BLaER1 (cell line): ENCODE data around the gene KRT1.

Source experiments
- H3K27ac ChIP-seq: shearing (Covaris generic); formaldehyde crosslinking; 2 replicates; pipeline ENCODE4 v1.8.1; 2022
- H3K27me3 ChIP-seq: shearing (Covaris generic); formaldehyde crosslinking; 2 replicates; pipeline ENCODE4 v1.8.1; 2022
- H3K36me3 ChIP-seq: shearing (Covaris generic); formaldehyde crosslinking; 2 replicates; pipeline ENCODE4 v1.8.1; 2022
- H3K4me1 ChIP-seq: shearing (Covaris generic); formaldehyde crosslinking; 2 replicates; pipeline ENCODE4 v1.8.1; 2022
- H3K4me2 ChIP-seq: shearing (Covaris generic); formaldehyde crosslinking; 2 replicates; pipeline ENCODE4 v1.8.1; 2022
- H3K4me3 ChIP-seq: shearing (Covaris generic); formaldehyde crosslinking; 2 replicates; pipeline ENCODE4 v1.8.1; 2022
- H3K9ac ChIP-seq: shearing (Covaris generic); formaldehyde crosslinking; 2 replicates; pipeline ENCODE4 v1.8.1; 2022
- H3K9me3 ChIP-seq: shearing (Covaris generic); formaldehyde crosslinking; 2 replicates; pipeline ENCODE4 v1.8.1; 2022
- H4K20me1 ChIP-seq: shearing (Covaris generic); formaldehyde crosslinking; 2 replicates; pipeline ENCODE4 v1.8.1; 2022
- Cebpa-rat ChIP-seq: shearing (Covaris generic); IDR thresholded peaks from 2 replicates; pipeline ENCODE4 v1.8.1; 2022

The KRT1 gene

DNA sequence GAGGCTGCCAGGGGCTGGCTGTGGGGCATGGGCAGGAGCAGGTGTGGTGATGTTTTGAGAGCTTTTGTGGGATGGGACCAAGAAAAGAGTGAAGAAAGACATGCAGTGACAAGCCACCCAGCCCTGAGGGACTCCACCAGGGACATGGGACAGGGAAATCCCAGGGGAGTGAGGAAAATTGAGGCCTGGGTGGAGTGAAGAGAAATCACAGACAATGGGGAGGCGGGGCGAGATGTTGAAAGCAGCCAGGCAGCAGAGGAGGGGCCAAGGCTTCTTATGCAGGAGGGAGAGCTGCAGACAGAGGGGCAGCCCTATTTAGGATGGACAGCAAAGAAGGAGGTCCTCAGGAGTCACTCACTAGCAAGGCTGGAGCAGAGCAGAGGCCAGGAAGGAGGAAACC, 4.2 kb upstream of the KRT1 start:
- no peaks in the 10 kb centered on the region for H3K36me3 ChIP-seq
- TF ChIP-seq Cebpa-rat, result no peak
- H3K4me3 ChIP-seq, result no peak overlapping the region
- no peak overlapping the region for H3K9ac ChIP-seq
- H3K4me2 ChIP-seq, result no peak overlapping the region
- H3K9me3 ChIP-seq, result no peaks in the 10 kb centered on the region
- H4K20me1 ChIP-seq, result no peaks in the 10 kb centered on the region
- H3K27me3 ChIP-seq, result peaks cover 6% of the 10 kb centered on the region; the same call in 1 of the 2 replicates
- no peak overlapping the region for H3K27ac ChIP-seq
- H3K4me1 ChIP-seq, result no peaks in the 10 kb centered on the region

DNA sequence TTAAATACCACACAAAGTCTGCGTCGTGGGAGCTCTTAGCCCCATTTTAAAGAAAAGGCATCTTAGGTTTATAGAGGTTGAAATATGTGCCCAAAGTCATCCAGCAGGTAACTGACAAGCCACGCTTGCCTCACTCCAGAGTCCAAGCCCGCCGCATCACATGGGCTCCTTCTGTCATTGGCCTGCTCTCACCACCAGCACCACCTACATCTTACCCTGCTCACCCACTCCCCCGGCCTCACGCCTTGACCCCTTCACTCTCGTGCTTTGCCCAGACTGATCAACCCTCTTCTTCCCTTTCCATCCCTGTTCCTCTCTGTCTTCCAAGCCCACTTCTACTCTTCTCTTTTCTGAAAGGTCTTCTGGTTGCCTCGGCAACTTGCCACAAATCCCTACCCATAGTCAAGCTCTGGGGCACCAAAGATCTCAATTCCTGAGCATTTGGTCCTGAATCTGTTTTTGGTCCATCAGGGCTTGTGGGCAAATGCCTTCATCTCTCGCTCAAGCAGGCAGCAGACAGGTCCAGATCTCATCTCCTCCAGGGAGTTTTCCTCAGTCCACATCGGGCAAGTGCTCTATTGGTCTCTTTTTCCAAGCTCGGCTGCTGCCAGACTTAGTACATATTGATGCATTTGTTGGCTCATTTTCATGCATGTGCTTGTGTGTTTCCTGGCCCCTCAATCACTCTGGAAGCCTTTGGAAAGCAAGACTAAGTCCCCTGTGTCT, 3.5 kb upstream of the KRT1 start:
- Histone ChIP-seq H3K27me3 (0 out of 2 replicates have a peak, but pooled peaks cover 3% of the 10 kb centered on the region), H3K4me2 (no peak overlapping the region), H3K36me3 (no peaks in the 10 kb centered on the region), H4K20me1 (no peaks in the 10 kb centered on the region), H3K4me1 (no peaks in the 10 kb centered on the region), H3K27ac (no peak overlapping the region), H3K9me3 (no peaks in the 10 kb centered on the region), H3K9ac (no peak overlapping the region), H3K4me3 (no peak overlapping the region)
- TF ChIP-seq Cebpa-rat, result no peak

DNA sequence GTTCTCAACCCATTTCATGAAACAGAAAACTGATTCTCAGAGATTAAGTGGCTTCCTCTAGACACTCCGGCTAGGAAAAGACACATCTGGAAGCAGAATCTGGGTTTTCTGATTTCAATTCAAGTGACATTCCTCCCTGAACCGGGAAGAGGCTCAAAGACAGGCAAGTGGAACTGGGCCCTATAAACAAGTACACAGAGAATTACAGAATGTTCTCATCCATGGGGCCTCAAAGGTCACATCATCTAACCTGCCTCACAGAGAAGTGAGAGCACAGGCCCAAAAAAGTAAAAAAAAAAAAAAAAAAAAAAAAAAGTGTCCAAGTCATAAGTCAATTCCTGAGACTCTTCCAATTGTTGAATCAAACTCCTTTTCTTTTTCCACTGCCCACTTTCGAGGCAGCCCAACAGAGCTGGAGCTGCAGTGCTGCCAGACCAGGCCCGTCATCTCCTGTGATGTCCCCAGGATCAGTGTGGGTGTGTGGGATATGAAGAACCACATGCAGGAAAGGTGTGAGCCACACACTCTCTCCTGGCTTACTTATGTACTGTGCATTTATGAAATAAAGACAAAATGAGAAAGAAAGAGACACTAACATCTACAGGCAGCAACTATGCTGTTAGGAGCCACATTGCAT, 2.8 kb upstream of the KRT1 start:
- H3K36me3 ChIP-seq, result no peaks in the 10 kb centered on the region
- no peak overlapping the region for H3K4me3 ChIP-seq
- no peak for TF ChIP-seq Cebpa-rat
- no peak overlapping the region for H3K27ac ChIP-seq
- no peak overlapping the region for H3K4me2 ChIP-seq
- H3K9ac ChIP-seq, result no peak overlapping the region
- H3K4me1 ChIP-seq, result no peaks in the 10 kb centered on the region
- no peaks in the 10 kb centered on the region for H3K27me3 ChIP-seq
- H4K20me1 ChIP-seq, result no peaks in the 10 kb centered on the region
- H3K9me3 ChIP-seq, result no peaks in the 10 kb centered on the region

DNA sequence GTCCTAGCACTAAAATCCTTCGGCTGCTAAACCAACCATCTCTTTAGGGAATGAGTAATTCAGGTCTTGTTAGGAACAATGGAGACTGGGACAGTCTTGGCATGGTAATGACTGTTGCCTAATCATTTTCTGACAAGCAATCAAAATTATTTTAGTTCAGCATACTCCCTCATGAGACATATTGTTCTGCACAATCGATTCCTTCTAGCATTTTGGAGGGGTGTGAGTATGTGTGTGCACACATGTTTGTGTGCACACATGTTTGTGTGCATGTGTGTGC, 2.1 kb upstream of the KRT1 start:
- H3K9me3 ChIP-seq, result no peaks in the 10 kb centered on the region
- H3K36me3 ChIP-seq, result no peaks in the 10 kb centered on the region
- no peaks in the 10 kb centered on the region for H3K27me3 ChIP-seq
- H3K9ac ChIP-seq, result no peak overlapping the region
- H3K4me2 ChIP-seq, result no peak overlapping the region
- H4K20me1 ChIP-seq, result no peaks in the 10 kb centered on the region
- H3K4me3 ChIP-seq, result no peak overlapping the region
- H3K4me1 ChIP-seq, result no peaks in the 10 kb centered on the region
- TF ChIP-seq Cebpa-rat, result no peak
- H3K27ac ChIP-seq, result no peak overlapping the region

DNA sequence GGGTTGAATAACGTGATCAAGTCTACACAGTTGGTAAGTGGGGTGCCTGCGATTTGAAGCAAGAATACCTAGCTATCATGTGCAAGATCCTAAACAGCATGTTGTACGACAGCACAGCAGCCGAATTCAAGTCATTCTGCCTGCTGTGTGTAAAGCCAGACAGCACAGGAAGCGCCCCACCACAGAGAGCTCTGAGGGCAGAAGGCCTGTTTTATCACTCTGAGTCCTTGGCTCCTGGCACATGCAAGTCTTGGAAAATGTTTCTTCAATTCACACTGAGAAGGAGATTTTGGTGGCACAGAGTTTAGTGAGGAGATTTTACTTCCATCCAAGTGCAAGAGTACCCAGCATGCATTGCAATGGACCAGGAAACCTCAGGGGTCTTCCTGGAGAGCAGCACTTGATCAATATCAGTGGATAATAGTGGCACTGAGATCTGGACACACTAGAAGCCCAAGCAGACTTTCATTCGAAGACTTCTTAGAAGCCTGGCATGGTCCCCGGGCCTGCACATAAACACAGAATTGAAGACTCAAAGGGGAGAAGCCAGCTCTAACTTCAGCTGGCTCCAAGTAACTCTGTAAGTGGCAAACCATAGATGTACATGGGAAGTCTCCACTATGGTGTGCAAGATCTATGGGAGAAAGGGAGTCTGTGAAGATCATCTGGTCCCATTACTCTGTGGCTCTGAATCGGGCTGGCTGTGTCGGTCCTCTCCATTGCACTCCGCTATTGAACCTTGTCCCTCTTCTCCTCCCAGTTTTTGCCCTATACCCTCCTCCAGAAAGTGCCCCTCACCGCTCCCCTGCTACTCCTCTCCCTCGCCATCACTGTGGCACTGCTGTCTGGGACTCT, 1.5 kb upstream of the KRT1 start:
- Histone ChIP-seq H3K4me3 (no peak overlapping the region), H3K9ac (no peak overlapping the region), H3K27ac (no peak overlapping the region), H3K4me2 (no peak overlapping the region), H4K20me1 (no peaks in the 10 kb centered on the region), H3K36me3 (no peaks in the 10 kb centered on the region), H3K4me1 (no peaks in the 10 kb centered on the region), H3K27me3 (no peaks in the 10 kb centered on the region), H3K9me3 (no peaks in the 10 kb centered on the region)
- no peak for TF ChIP-seq Cebpa-rat

DNA sequence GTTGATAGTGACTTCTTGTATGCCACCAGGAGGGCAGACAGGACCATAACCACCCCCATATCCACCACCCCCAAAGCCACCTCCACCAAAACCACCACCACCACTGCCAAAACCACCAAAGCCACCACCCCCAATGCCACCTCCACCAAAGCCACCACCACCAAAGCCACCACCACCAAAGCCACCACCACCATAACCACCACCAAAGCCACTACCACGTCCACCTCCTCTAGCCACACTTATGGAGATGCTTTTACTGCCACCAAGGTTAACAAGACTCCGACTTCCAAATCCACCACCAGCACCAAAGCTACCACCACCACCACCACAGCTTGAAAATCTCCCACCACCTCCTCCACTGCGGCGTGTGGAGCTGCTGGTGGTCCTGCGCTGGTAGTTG, 332 bp downstream of the KRT1 start:
- no peaks in the 10 kb centered on the region for H3K9me3 ChIP-seq
- no peak overlapping the region for H3K4me2 ChIP-seq
- H3K27me3 ChIP-seq, result no peaks in the 10 kb centered on the region
- H3K27ac ChIP-seq, result no peak overlapping the region
- no peak for TF ChIP-seq Cebpa-rat
- no peaks in the 10 kb centered on the region for H3K4me1 ChIP-seq
- H4K20me1 ChIP-seq, result no peaks in the 10 kb centered on the region
- H3K4me3 ChIP-seq, result no peak overlapping the region
- H3K36me3 ChIP-seq, result no peaks in the 10 kb centered on the region
- H3K9ac ChIP-seq, result no peak overlapping the region

DNA sequence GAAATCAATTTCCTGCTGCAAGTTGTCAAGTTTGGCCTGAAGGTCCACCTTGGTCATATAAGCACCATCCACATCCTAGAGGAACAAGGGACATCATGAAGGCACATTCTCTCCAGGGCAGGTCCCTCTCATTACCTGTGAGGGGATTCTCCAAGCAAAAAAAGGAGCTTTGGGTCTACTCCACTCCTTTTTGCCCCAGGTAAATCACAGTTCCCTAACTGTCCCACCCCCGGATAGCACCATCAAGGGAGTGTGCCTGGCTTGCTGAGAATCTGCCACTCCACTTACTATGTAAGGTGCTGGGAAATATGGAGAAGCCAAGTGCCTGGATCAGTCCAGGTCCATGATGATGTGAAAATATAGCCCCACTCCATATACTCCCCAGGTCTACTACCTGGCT, 2.5 kb downstream of the KRT1 start:
- Histone ChIP-seq H3K36me3 (no peaks in the 10 kb centered on the region), H3K27me3 (no peaks in the 10 kb centered on the region), H3K9me3 (no peaks in the 10 kb centered on the region), H3K4me3 (no peak overlapping the region), H3K27ac (no peak overlapping the region), H3K4me1 (no peaks in the 10 kb centered on the region), H3K9ac (no peak overlapping the region), H4K20me1 (no peaks in the 10 kb centered on the region), H3K4me2 (no peak overlapping the region)
- TF ChIP-seq Cebpa-rat, result no peak

DNA sequence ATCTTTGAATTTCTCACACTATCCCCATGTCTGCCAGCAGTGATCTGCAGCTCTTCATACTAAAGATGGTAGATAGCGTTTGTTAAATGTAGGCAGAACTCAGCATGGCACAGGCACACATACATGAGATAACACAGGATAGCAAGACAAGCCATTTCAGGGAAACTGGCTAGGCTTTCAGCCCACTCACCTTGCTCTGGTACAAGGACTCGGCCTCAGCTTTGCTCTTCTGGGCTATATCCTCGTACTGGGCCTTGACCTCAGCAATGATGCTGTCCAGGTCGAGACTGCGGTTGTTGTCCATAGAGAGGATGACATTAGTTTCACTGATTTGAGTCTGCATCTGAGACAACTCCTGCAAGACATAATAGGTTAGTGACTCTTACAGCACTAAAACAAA, 3.1 kb downstream of the KRT1 start:
- Histone ChIP-seq H4K20me1 (no peaks in the 10 kb centered on the region), H3K4me3 (no peak overlapping the region), H3K4me2 (no peak overlapping the region), H3K9me3 (no peaks in the 10 kb centered on the region), H3K36me3 (no peaks in the 10 kb centered on the region), H3K9ac (no peak overlapping the region), H3K27me3 (no peaks in the 10 kb centered on the region), H3K4me1 (no peaks in the 10 kb centered on the region), H3K27ac (no peak overlapping the region)
- no peak for TF ChIP-seq Cebpa-rat

DNA sequence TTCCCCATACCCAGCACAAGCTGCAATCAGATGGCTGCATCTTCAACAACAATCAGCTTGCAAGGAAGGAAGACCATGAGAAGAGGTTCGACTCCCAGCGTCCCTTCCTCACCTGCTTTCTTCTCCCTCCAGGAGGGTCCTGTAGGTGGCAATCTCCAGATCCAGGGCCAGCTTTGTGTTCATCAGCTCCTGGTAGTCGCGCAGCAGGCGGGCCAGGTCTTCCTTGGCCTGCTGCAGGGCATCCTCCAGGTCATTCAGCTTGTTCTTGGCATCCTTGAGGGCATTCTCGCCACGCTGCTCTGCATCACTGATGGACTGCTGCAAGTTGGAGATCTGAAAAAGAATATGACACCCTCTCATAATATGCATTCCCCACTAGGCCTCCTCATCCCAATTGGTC, 4.0 kb downstream of the KRT1 start:
- Histone ChIP-seq H3K36me3 (no peaks in the 10 kb centered on the region), H3K9ac (no peak overlapping the region), H3K4me3 (no peak overlapping the region), H3K9me3 (no peaks in the 10 kb centered on the region), H4K20me1 (no peaks in the 10 kb centered on the region), H3K4me1 (no peaks in the 10 kb centered on the region), H3K4me2 (no peak overlapping the region), H3K27ac (no peak overlapping the region), H3K27me3 (no peaks in the 10 kb centered on the region)
- no peak for TF ChIP-seq Cebpa-rat

DNA sequence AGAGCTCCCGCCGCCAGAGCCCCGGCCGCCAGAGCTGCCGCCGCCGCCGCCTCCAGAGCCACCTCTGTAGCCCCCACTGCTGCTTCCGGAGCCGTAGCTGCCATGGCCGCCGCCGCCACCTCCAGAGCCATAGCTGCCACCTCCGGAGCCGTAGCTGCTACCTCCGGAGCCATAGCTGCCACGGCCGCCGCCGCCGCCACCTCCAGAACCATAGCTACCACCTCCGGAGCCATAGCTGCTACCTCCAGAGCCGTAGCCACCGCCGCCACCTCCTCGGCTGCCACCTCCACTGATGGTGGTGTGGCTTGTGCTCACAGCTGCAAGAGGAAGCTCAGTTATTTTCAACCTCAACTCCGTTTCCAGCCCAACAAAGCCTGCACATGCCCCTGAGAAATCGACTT, 4.9 kb downstream of the KRT1 start:
- Histone ChIP-seq H3K36me3 (no peaks in the 10 kb centered on the region), H3K4me2 (no peak overlapping the region)

More for the DNA sequence above, 4.9 kb downstream of the KRT1 start:
- no peaks in the 10 kb centered on the region for H3K27me3 ChIP-seq
- H3K9me3 ChIP-seq, result no peaks in the 10 kb centered on the region
- H4K20me1 ChIP-seq, result no peaks in the 10 kb centered on the region
- H3K9ac ChIP-seq, result no peak overlapping the region
- H3K4me1 ChIP-seq, result no peaks in the 10 kb centered on the region
- H3K27ac ChIP-seq, result no peak overlapping the region
- no peak overlapping the region for H3K4me3 ChIP-seq
- TF ChIP-seq Cebpa-rat, result no peak
